ENCODE results near the gene COL20A1. TPM values are rescaled to one million over a fixed set of nuclear protein-coding genes. Genes with fewer than 3 reads are reported as not detected.

Gene COL20A1
- total RNA-seq, 4 donors from 2014 or later: 0.20 to 0.44 TPM; not detected in 2

GRCh38 chr20:63356931-63357879, 64.2 kb downstream of the COL20A1 start:
- no peak for DNase-seq (ENCODE audit: low spot score in 2 of 2)
- no peak overlapping the region for H3K27ac ChIP-seq
- WGBS, 2 donors: 78 to 81% methylated on average over 26 to 28 of the region's 30 CpGs
- no peak overlapping the region for H3K4me3 ChIP-seq
- H3K4me1 ChIP-seq: peaks cover 0 to 18% (median 3%) of the 10 kb centered on the region in 4 donors
- no peaks in the 10 kb centered on the region for H3K9me3 ChIP-seq
- TF ChIP-seq POLR2A (IDR thresholded peaks at IDR 0.05): no peak
- no peak for TF ChIP-seq CTCF (IDR thresholded peaks at IDR 0.05)
- TF ChIP-seq EP300 (IDR thresholded peaks at IDR 0.05): no peak
- H3K36me3 ChIP-seq: no peaks in the 10 kb centered on the region
- H3K27me3 ChIP-seq: peaks cover 2 to 62% of the 10 kb centered on the region in 2 donors

- Histone ChIP-seq H3K27me3 (peaks cover 2 to 65% of the 10 kb centered on the region in 2 donors), H3K4me3 (no peak overlapping the region), H3K9me3 (no peaks in the 10 kb centered on the region), H3K27ac (no peak overlapping the region), H3K4me1 (peaks cover 0 to 12% (median 3%) of the 10 kb centered on the region in 4 donors), H3K36me3 (no peaks in the 10 kb centered on the region)
- TF ChIP-seq EP300 (IDR thresholded peaks at IDR 0.05) (no peak), CTCF (IDR thresholded peaks at IDR 0.05) (no peak), POLR2A (IDR thresholded peaks at IDR 0.05) (no peak)
- no peak for DNase-seq (ENCODE audit: low spot score in 2 of 2)
- 79 to 81% methylated on average over 17 to 20 of the region's 26 CpGs for WGBS, 2 donors
Measured at GRCh38 chr20:63357921-63358905, 65.2 kb downstream of the COL20A1 start.

- Histone ChIP-seq H3K36me3 (no peaks in the 10 kb centered on the region), H3K27ac (no peak overlapping the region), H3K27me3 (peaks cover 2 to 76% of the 10 kb centered on the region in 2 donors), H3K9me3 (no peaks in the 10 kb centered on the region), H3K4me1 (peaks cover 0 to 12% (median 3%) of the 10 kb centered on the region in 4 donors), H3K4me3 (no peak overlapping the region)
- no peak for DNase-seq (ENCODE audit: low spot score in 2 of 2)
- 82 to 84% methylated on average over 24 to 36 of the region's 42 CpGs for WGBS, 2 donors
- TF ChIP-seq EP300 (IDR thresholded peaks at IDR 0.05): no peak
- no peak for TF ChIP-seq POLR2A (IDR thresholded peaks at IDR 0.05)
- TF ChIP-seq CTCF (IDR thresholded peaks at IDR 0.05): no peak
Measured at GRCh38 chr20:63359164-63359934, 66.4 kb downstream of the COL20A1 start.

- H3K27me3 ChIP-seq: peaks cover 2 to 77% of the 10 kb centered on the region in 2 donors
- WGBS, 2 donors: 21 to 28% methylated on average over 32 to 38 of the region's 38 CpGs
- H3K9me3 ChIP-seq: no peaks in the 10 kb centered on the region
- DNase-seq (ENCODE audit: low spot score in 2 of 2): no peak
- TF ChIP-seq POLR2A (IDR thresholded peaks at IDR 0.05) (no peak), EP300 (IDR thresholded peaks at IDR 0.05) (no peak), CTCF (IDR thresholded peaks at IDR 0.05) (no peak)
- no peak overlapping the region for H3K27ac ChIP-seq
- H3K36me3 ChIP-seq: no peaks in the 10 kb centered on the region
- peaks cover 0 to 12% (median 3%) of the 10 kb centered on the region in 4 donors for H3K4me1 ChIP-seq
- H3K4me3 ChIP-seq: no peak overlapping the region
Measured at GRCh38 chr20:63359937-63360849, 67.2 kb downstream of the COL20A1 start.

Measured in tibial nerve (tissue), 4 donors.